HG03439 (cell line): ENCODE measurements around the gene NCKAP5.

ENCODE experiments used
- ATAC-seq: cut with Tn5 transposase; IDR thresholded peaks from one replicate; pipeline ENCODE4 v1.9.1; 2021; ENCODE audit warnings: mild to moderate bottlenecking, moderate library complexity; ENCODE audit not compliant: unreplicated experiment

Gene NCKAP5

GRCh38 chr2:132790207-132790785, 778.0 kb downstream of the NCKAP5 start:
- no peak for ATAC-seq

- ATAC-seq = no peak
Measured at GRCh38 chr2:132789066-132789465, 779.2 kb downstream of the NCKAP5 start.

- ATAC-seq = no peak
Measured at GRCh38 chr2:132788310-132788838, 779.9 kb downstream of the NCKAP5 start.

- no peak for ATAC-seq
Measured at GRCh38 chr2:132783883-132784282, 784.4 kb downstream of the NCKAP5 start.

- ATAC-seq = no peak
Measured at GRCh38 chr2:132782176-132782783, 786.0 kb downstream of the NCKAP5 start.

- no peak for ATAC-seq
Measured at GRCh38 chr2:132780651-132781050, 787.6 kb downstream of the NCKAP5 start.

- no peak for ATAC-seq
Measured at GRCh38 chr2:132779206-132779721, 789.0 kb downstream of the NCKAP5 start.

GRCh38 chr2:132776287-132776686, 792.0 kb downstream of the NCKAP5 start:
- ATAC-seq = no peak

- ATAC-seq = no peak
Measured at GRCh38 chr2:132774189-132774588, 794.1 kb downstream of the NCKAP5 start.

GRCh38 chr2:132773331-132773730, 794.9 kb downstream of the NCKAP5 start:
- no peak for ATAC-seq

GRCh38 chr2:132772340-132772739, 795.9 kb downstream of the NCKAP5 start:
- ATAC-seq = no peak

- no peak for ATAC-seq
Measured at GRCh38 chr2:132766573-132766972, 801.7 kb downstream of the NCKAP5 start.

GRCh38 chr2:132761437-132761836, 806.8 kb downstream of the NCKAP5 start:
- no peak for ATAC-seq

GRCh38 chr2:132760971-132761370, 807.3 kb downstream of the NCKAP5 start:
- ATAC-seq = no peak

- no peak for ATAC-seq
Measured at GRCh38 chr2:132760405-132760804, 807.9 kb downstream of the NCKAP5 start.

- ATAC-seq = no peak
Measured at GRCh38 chr2:132758995-132759394, 809.3 kb downstream of the NCKAP5 start.

- ATAC-seq = no peak
Measured at GRCh38 chr2:132757676-132758075, 810.6 kb downstream of the NCKAP5 start.

- no peak for ATAC-seq
Measured at GRCh38 chr2:132757002-132757589, 811.2 kb downstream of the NCKAP5 start.

GRCh38 chr2:132754867-132755472, 813.3 kb downstream of the NCKAP5 start:
- no peak for ATAC-seq

GRCh38 chr2:132754392-132754791, 813.9 kb downstream of the NCKAP5 start:
- no peak for ATAC-seq

- ATAC-seq = no peak
Measured at GRCh38 chr2:132752421-132753206, 815.6 kb downstream of the NCKAP5 start.
